Karpas-422 (cell line): ENCODE data around the gene COMMD1. TPM values are rescaled to one million over a fixed set of nuclear protein-coding genes. Genes with fewer than 3 reads are reported as not detected.
A peak's percentile ranks its signal among the peaks of the same experiment; 100 is the strongest.
"Not testable (repeated sequence)": the region's sequence is repeated elsewhere in the genome, so short reads cannot be mapped to it uniquely, and the experiment has no call there.

Experiments used
- DNase-seq: peaks from one replicate; pipeline ENCODE4 v3.0.0-alpha.2; 2015
- H2AFZ ChIP-seq: fragments of 200-600 bp; sonication (generic); 2 replicates; pipeline ENCODE4 v1.6.1; 2014; ENCODE audit warnings: antibody characterized with exemption, low read length, mixed read lengths
- H3K27ac ChIP-seq: fragments of 200-600 bp; sonication (generic); 2 replicates; pipeline ENCODE4 v1.5.1; 2014; ENCODE audit warnings: mild to moderate bottlenecking, low read length, moderate library complexity
- H3K27me3 ChIP-seq: fragments of 200-600 bp; sonication (generic); 2 replicates; pipeline ENCODE4 v1.6.1; 2014; ENCODE audit warnings: low read length, mixed read lengths
- H3K36me3 ChIP-seq: fragments of 200-600 bp; sonication (generic); 2 replicates; pipeline ENCODE4 v1.6.1; 2014; ENCODE audit warnings: low read length, mixed read lengths; ENCODE audit not compliant: insufficient read depth
- H3K4me1 ChIP-seq: fragments of 200-600 bp; sonication (generic); 2 replicates; pipeline ENCODE4 v1.6.1; 2014; ENCODE audit warnings: mild to moderate bottlenecking, low read length, mixed read lengths
- H3K4me2 ChIP-seq: fragments of 200-600 bp; sonication (generic); 2 replicates; pipeline ENCODE4 v1.6.1; 2014; ENCODE audit warnings: low read length, low read depth, mild to moderate bottlenecking; ENCODE audit not compliant: poor library complexity, severe bottlenecking
- H3K4me3 ChIP-seq: fragments of 200-600 bp; sonication (generic); 2 replicates; pipeline ENCODE4 v1.5.1; 2014; ENCODE audit warnings: mild to moderate bottlenecking, antibody characterized with exemption, low read length, mixed read lengths
- H3K79me2 ChIP-seq: fragments of 200-600 bp; sonication (generic); 2 replicates; pipeline ENCODE4 v1.6.1; 2014; ENCODE audit warnings: mild to moderate bottlenecking, low read length, mixed read lengths
- H3K9ac ChIP-seq: fragments of 200-600 bp; sonication (generic); 2 replicates; pipeline ENCODE4 v1.6.0; 2014; ENCODE audit warnings: low read length
- H3K9me2 ChIP-seq: fragments of 200-600 bp; sonication (generic), shearing (Covaris generic); replicated peaks from 2 replicates; pipeline ENCODE4 v1.6.0; 2014; ENCODE audit warnings: mild to moderate bottlenecking, low read length, moderate library complexity; ENCODE audit not compliant: insufficient read depth
- H3K9me3 ChIP-seq: fragments of 300-700, 200-600 bp; sonication (generic); 2 replicates; pipeline ENCODE4 v1.6.1; 2014; ENCODE audit warnings: low read length, mixed read lengths
- H4K20me1 ChIP-seq: fragments of 200-600 bp; sonication (generic); 2 replicates; pipeline ENCODE4 v1.6.1; 2014; ENCODE audit warnings: mild to moderate bottlenecking, antibody characterized with exemption, low read length, low read depth; ENCODE audit not compliant: insufficient read depth
- total RNA-seq: library from RNA; depleted of rRNA; stranded (reverse); fragments of >200 nt; shearing (Covaris generic); gene quantifications from 2 replicates; pipeline ENCODE4 v1.2.3, GENCODE V29; 2014; ENCODE audit warnings: low replicate concordance; rRNA removed

COMMD1 gene
- total RNA-seq = 33.3 and 39.4 TPM in 2 replicates

DNA sequence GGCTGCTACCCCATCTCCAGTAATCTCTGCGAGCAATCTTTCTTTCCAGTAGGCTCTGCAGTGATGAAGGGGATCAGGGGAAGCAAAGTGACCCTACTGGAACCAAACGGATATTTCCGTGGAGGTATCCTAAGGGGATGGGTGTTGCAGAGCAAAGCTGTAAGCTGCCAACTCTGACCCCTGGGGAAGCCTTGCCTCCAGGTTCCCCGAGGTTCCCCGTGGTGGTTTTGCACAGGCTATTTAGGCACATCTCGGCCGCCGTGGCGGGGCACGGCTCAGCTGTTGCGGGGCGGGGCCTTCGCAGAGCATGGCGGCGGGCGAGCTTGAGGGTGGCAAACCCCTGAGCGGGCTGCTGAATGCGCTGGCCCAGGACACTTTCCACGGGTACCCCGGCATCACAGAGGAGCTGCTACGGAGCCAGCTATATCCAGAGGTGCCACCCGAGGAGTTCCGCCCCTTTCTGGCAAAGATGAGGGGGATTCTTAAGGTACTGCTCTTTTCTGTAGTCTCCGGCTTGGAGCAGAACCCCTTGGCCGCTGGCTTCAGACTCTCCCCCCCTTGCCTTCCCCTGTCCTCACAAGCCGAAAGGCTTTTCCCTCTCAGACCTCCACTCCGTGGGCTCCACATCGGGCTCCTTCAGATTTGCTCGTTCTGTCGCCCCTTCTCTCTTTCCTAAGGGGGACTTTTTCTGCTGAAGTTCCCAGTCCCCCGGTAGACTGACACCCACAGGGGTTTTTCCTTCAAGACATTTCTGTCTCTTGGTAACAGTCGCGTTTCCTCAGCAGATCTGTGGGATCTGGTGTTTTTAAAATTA, at the start of gene COMMD1:
TSS of gene COMMD1 (plus strand) at position 303 of the 814 bp plus-strand sequence. CDS start at position 308, 5 bp downstream.
- H3K4me1 ChIP-seq = peaks cover 24% of the 10 kb centered on the region
- H3K9me2 ChIP-seq = no peaks in the 10 kb centered on the region
- H3K27me3 ChIP-seq = no peaks in the 10 kb centered on the region
- peak within 1 kb of the TSS; percentile 84 for H3K4me3 ChIP-seq
- peaks cover 26% of the 10 kb centered on the region for H3K79me2 ChIP-seq
- H3K27ac ChIP-seq = no peak within 1 kb of the TSS
- no peaks in the 10 kb centered on the region for H3K9me3 ChIP-seq
- peak within 1 kb of the TSS; percentile 77 for H3K9ac ChIP-seq
- peak; percentile 95 for DNase-seq
- H2AFZ ChIP-seq = peak within 1 kb of the TSS; percentile 98
- peak within 1 kb of the TSS; percentile 93 for H3K4me2 ChIP-seq
- no peaks in the 10 kb centered on the region for H3K36me3 ChIP-seq
- no peaks in the 10 kb centered on the region for H4K20me1 ChIP-seq

DNA sequence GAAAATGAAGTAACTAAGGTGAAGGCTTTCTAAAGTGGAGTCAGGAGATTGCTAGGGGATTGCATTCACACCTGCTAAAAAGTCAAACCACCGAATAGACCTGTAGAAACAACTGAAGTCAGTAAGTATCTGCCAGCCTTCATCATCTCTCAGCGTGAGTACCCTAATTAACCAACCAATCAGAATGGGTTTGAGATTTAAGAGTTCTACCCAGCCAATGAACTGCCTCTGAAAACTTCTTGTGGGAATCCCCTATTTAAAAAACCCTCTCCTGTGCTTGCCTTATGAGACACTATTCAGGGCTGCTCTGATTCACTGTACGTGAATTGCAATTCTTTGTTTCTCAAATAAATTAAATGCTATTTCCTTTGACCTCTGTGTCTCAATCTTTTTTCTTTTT, 48.2 kb upstream of the COMMD1 start:
- Histone ChIP-seq H3K27ac (no peak overlapping the region), H3K9ac (no peak overlapping the region), H3K27me3 (no peaks in the 10 kb centered on the region), H3K9me3 (no peaks in the 10 kb centered on the region), H3K4me1 (peaks cover 23% of the 10 kb centered on the region), H3K4me2 (no peak overlapping the region), H3K79me2 (no peaks in the 10 kb centered on the region), H3K9me2 (no peaks in the 10 kb centered on the region), H2AFZ (no peak overlapping the region), H3K36me3 (no peaks in the 10 kb centered on the region), H3K4me3 (no peak overlapping the region), H4K20me1 (no peaks in the 10 kb centered on the region)
- peak; percentile 58 for DNase-seq

- H3K9me3 ChIP-seq = no peaks in the 10 kb centered on the region
- H3K27me3 ChIP-seq = no peaks in the 10 kb centered on the region
- no peaks in the 10 kb centered on the region for H3K4me1 ChIP-seq
- no peak overlapping the region for H3K27ac ChIP-seq
- no peaks in the 10 kb centered on the region for H4K20me1 ChIP-seq
- no peaks in the 10 kb centered on the region for H3K79me2 ChIP-seq
- H3K9ac ChIP-seq = no peak overlapping the region
- DNase-seq = no peak
- no peak overlapping the region for H2AFZ ChIP-seq
- no peak overlapping the region for H3K4me2 ChIP-seq
- H3K36me3 ChIP-seq = peaks cover 41% of the 10 kb centered on the region
- H3K4me3 ChIP-seq = no peak overlapping the region
- H3K9me2 ChIP-seq = no peaks in the 10 kb centered on the region
Measured at GRCh38 chr2:61862085-61862484, 43.4 kb upstream of the COMMD1 start.

DNA sequence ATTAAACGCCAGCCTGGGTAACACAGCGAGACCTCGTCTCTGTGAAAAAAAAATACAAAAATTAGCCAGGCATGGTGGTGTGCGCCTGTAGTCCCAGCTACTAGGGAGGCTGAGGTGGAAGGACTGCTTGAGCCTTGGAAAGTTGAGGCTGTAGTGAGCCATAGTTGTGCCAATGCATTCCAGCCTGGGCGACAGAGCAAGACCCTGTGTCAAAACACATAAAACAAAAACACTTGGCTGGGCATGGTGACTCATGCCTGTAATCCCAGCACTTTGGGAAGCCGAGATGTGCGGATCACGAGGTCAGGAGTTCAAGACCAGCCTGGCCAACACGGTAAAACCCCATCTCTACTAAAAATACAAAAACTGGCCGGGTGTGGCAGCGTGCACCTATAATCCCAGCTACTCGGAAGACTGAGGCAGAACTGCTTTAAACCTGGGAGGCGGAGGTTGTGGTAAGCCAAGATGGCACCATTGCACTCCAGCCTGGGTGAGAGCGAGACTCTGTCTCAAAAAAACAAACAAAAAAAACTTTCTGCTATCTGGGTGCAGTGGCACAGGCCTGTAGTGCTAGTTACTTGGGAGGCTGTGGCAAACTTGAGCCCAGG, 38.9 kb upstream of the COMMD1 start:
- not testable (repeated sequence) for H3K9ac ChIP-seq, H3K27ac ChIP-seq, H3K4me1 ChIP-seq, H3K9me2 ChIP-seq, DNase-seq, H3K27me3 ChIP-seq, H3K4me3 ChIP-seq, H3K4me2 ChIP-seq, H2AFZ ChIP-seq, H3K9me3 ChIP-seq, H4K20me1 ChIP-seq, H3K79me2 ChIP-seq
- H3K36me3 ChIP-seq = peaks cover 76% of the 10 kb centered on the region

DNA sequence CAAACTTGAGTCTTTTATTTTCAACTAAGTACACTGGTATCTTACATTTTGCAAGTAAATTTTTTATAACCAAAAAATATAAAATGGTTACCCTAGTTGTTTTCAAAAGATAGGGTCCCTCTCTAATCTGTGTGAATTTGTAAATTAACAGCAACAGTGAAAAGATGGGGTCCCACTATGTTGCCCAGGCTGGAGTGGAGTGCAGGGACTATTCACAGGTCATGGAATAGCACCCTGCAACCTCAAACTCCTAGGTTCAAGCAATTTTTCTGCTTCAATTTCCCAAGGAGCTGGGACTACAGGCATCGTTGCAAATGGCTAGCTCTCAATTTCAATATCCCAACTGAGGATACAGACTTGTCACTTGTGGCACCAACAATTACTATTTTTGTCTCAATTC, 29.1 kb upstream of the COMMD1 start:
- Histone ChIP-seq H4K20me1 (peaks cover 3% of the 10 kb centered on the region), H3K79me2 (peaks cover 45% of the 10 kb centered on the region), H3K9me2 (no peaks in the 10 kb centered on the region), H3K9me3 (no peaks in the 10 kb centered on the region), H3K4me1 (peaks cover 8% of the 10 kb centered on the region), H3K4me3 (no peak overlapping the region), H3K9ac (no peak overlapping the region), H3K4me2 (no peak overlapping the region), H3K36me3 (peaks cover 85% of the 10 kb centered on the region), H3K27me3 (no peaks in the 10 kb centered on the region), H3K27ac (no peak overlapping the region), H2AFZ (no peak overlapping the region)
- DNase-seq = no peak

DNA sequence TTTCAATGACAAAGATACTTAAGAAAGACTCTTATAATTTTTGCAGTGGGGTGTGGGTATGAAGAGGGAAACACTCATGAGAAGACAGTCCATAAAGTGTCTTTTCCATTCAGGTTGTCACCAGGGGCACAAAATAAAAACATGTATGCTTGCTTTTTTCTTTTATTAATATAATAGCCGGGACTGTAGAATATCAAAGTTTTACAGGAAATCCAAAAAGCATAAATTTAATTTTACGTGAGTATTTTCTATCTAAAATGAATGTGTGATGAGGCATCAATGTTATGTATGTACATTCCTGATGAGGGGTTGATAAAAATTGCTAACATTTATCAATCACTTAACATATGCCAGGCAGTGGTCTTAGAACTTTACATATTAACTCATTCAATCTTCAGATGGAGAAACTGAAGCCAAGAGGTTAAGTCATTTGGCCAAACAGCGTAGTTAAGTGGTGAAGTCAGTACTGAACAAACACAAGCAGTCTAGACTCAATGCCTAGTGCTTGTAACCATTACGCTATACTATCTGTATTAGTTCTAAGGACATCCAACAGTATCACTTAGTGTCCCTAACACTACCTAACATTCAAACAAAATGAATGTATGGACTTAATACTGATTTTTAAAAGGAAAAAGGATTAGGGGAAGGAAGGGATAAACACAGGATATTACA, 27.8 kb upstream of the COMMD1 start:
- no peak for DNase-seq
- H3K4me3 ChIP-seq = no peak overlapping the region
- no peaks in the 10 kb centered on the region for H3K9me2 ChIP-seq
- no peaks in the 10 kb centered on the region for H3K9me3 ChIP-seq
- peaks cover 42% of the 10 kb centered on the region for H3K79me2 ChIP-seq
- H3K27me3 ChIP-seq = no peaks in the 10 kb centered on the region
- peaks cover 84% of the 10 kb centered on the region for H3K36me3 ChIP-seq
- no peak overlapping the region for H3K4me2 ChIP-seq
- no peak overlapping the region for H3K27ac ChIP-seq
- H2AFZ ChIP-seq = no peak overlapping the region
- H3K9ac ChIP-seq = no peak overlapping the region
- peaks cover 1% of the 10 kb centered on the region; the same call in 1 of the 2 replicates for H4K20me1 ChIP-seq
- H3K4me1 ChIP-seq = peaks cover 8% of the 10 kb centered on the region

GRCh38 chr2:61878761-61879160, 26.7 kb upstream of the COMMD1 start:
- Histone ChIP-seq H3K9me2 (no peaks in the 10 kb centered on the region), H3K4me1 (peaks cover 8% of the 10 kb centered on the region), H3K27me3 (no peaks in the 10 kb centered on the region), H4K20me1 (peaks cover 7% of the 10 kb centered on the region; the same call in 1 of the 2 replicates), H3K4me2 (no peak overlapping the region), H3K36me3 (peaks cover 87% of the 10 kb centered on the region), H2AFZ (no peak overlapping the region), H3K4me3 (no peak overlapping the region), H3K79me2 (peaks cover 52% of the 10 kb centered on the region), H3K9me3 (no peaks in the 10 kb centered on the region), H3K27ac (no peak overlapping the region), H3K9ac (no peak overlapping the region)
- no peak for DNase-seq

DNA sequence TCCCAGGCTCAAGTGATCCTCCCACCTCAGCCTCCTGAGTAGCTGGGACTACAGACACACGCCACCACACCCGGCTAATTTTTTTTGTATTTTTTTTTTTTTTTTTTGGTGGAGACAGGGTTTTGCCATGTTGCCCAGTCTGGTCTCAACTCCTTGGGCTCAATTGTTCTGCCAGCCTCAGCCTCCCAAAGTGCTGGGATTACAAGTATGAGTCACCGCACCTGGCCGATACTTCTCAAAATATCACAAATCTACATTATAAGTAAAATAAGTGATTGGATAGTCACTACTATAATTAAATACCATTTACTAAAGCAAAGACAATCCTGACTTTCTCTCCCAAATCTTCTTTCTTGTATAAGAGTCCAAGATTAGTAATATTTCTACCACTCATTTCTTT, 26.1 kb upstream of the COMMD1 start:
- not testable (repeated sequence) for H3K4me2 ChIP-seq, H3K9me2 ChIP-seq, H3K4me1 ChIP-seq, H3K4me3 ChIP-seq, H3K27me3 ChIP-seq, DNase-seq, H3K9me3 ChIP-seq, H2AFZ ChIP-seq, H3K27ac ChIP-seq, H4K20me1 ChIP-seq, H3K9ac ChIP-seq
- peaks cover 85% of the 10 kb centered on the region for H3K36me3 ChIP-seq
- H3K79me2 ChIP-seq = peaks cover 52% of the 10 kb centered on the region
